ENCODE results near the gene PNPLA2. TPM values are rescaled to one million over a fixed set of nuclear protein-coding genes. Genes with fewer than 3 reads are reported as not detected.

PNPLA2 gene
- total RNA-seq, 1 donor from 2014 or later: 143 TPM

- Histone ChIP-seq H3K4me3 (peak overlapping the region; percentile 91), H3K4me1 (peaks cover 23% of the 10 kb centered on the region), H3K36me3 (peaks cover 21% of the 10 kb centered on the region), H3K27ac (peak overlapping the region; percentile 95), H3K27me3 (no peaks in the 10 kb centered on the region), H3K9me3 (no peaks in the 10 kb centered on the region)
- DNase-seq (peak; percentile 97), ATAC-seq (peak; percentile 89)
- intact Hi-C loops (cut with DNase I): no loop called here
- peak; percentile 15 for TF ChIP-seq CTCF (IDR thresholded peaks at IDR 0.05)
Measured at GRCh38 chr11:819129-819931, 616 bp downstream of the PNPLA2 start.

GRCh38 chr11:819943-820649 is 1.4 kb downstream of the PNPLA2 start:
- Histone ChIP-seq H3K4me1 (peaks cover 23% of the 10 kb centered on the region), H3K27me3 (no peaks in the 10 kb centered on the region), H3K27ac (peak overlapping the region; percentile 95), H3K36me3 (peaks cover 29% of the 10 kb centered on the region), H3K4me3 (peak overlapping the region; percentile 91), H3K9me3 (no peaks in the 10 kb centered on the region)
- ATAC-seq (peak; percentile 73), DNase-seq (peak; percentile 97)
- intact Hi-C loops (cut with DNase I): no loop called here
- TF ChIP-seq CTCF (IDR thresholded peaks at IDR 0.05): no peak

GRCh38 chr11:820655-821511 is 2.2 kb downstream of the PNPLA2 start:
- peak; percentile 90 for DNase-seq
- no peaks in the 10 kb centered on the region for H3K27me3 ChIP-seq
- no peaks in the 10 kb centered on the region for H3K9me3 ChIP-seq
- H3K4me3 ChIP-seq: peak overlapping the region; percentile 91
- ATAC-seq: peak; percentile 58
- TF ChIP-seq CTCF (IDR thresholded peaks at IDR 0.05): no peak
- H3K27ac ChIP-seq: peak overlapping the region; percentile 95
- peaks cover 28% of the 10 kb centered on the region for H3K4me1 ChIP-seq
- intact Hi-C loops (cut with DNase I): no loop called here
- H3K36me3 ChIP-seq: peaks cover 34% of the 10 kb centered on the region

GRCh38 chr11:821512-822371 is 3.0 kb downstream of the PNPLA2 start:
- intact Hi-C loops (cut with DNase I): no loop called here
- H3K27ac ChIP-seq: peak overlapping the region; percentile 58
- H3K36me3 ChIP-seq: peaks cover 34% of the 10 kb centered on the region
- peaks cover 37% of the 10 kb centered on the region for H3K4me1 ChIP-seq
- H3K4me3 ChIP-seq: peak overlapping the region; percentile 91
- no peaks in the 10 kb centered on the region for H3K27me3 ChIP-seq
- peak; percentile 6 for ATAC-seq
- DNase-seq: peak; percentile 83
- no peaks in the 10 kb centered on the region for H3K9me3 ChIP-seq
- no peak for TF ChIP-seq CTCF (IDR thresholded peaks at IDR 0.05)

Measured in upper lobe of right lung (tissue), 1 donor.